GM19324 (cell line): Measurements from ENCODE around the gene PDHX.
A peak's percentile ranks its signal among the peaks of the same experiment; 100 is the strongest.
"Not testable (repeated sequence)": the region's sequence is repeated elsewhere in the genome, so short reads cannot be mapped to it uniquely, and the experiment has no call there.

ENCODE experiments used
- ATAC-seq: cut with Tn5 transposase; IDR thresholded peaks from one replicate; pipeline ENCODE4 v1.9.1; 2021; ENCODE audit warnings: mild to moderate bottlenecking, moderate library complexity; ENCODE audit not compliant: unreplicated experiment, low FRiP score

PDHX gene

GRCh38 chr11:35012467-35013191 lies 96.2 kb downstream of the PDHX start:
- no peak for ATAC-seq

GRCh38 chr11:35013514-35014233 lies 97.3 kb downstream of the PDHX start:
- peak; percentile 54 for ATAC-seq

GRCh38 chr11:35014346-35014745 lies 97.9 kb downstream of the PDHX start:
- ATAC-seq, result no peak

- no peak for ATAC-seq
Measured at GRCh38 chr11:35015621-35016387, 99.4 kb downstream of the PDHX start.

- ATAC-seq, result no peak
Measured at GRCh38 chr11:35016916-35017315, 100.5 kb downstream of the PDHX start.

- no peak for ATAC-seq
Measured at GRCh38 chr11:35017528-35018342, 101.3 kb downstream of the PDHX start.

GRCh38 chr11:35021589-35021988 lies 105.2 kb downstream of the PDHX start:
- no peak for ATAC-seq

- ATAC-seq, result not testable (repeated sequence)
Measured at GRCh38 chr11:35023940-35024339, 107.5 kb downstream of the PDHX start.

GRCh38 chr11:35028007-35028406 lies 111.6 kb downstream of the PDHX start:
- ATAC-seq, result not testable (repeated sequence)

GRCh38 chr11:35029979-35030682 lies 113.7 kb downstream of the PDHX start:
- no peak for ATAC-seq

GRCh38 chr11:35030716-35031213 lies 114.3 kb downstream of the PDHX start:
- no peak for ATAC-seq

GRCh38 chr11:35031346-35031745 lies 114.9 kb downstream of the PDHX start:
- ATAC-seq, result no peak

GRCh38 chr11:35031867-35032266 lies 115.4 kb downstream of the PDHX start:
- ATAC-seq, result no peak

- no peak for ATAC-seq
Measured at GRCh38 chr11:35033011-35033410, 116.6 kb downstream of the PDHX start.

- ATAC-seq, result no peak
Measured at GRCh38 chr11:35034401-35034800, 118.0 kb downstream of the PDHX start.

GRCh38 chr11:35035894-35036408 lies 119.5 kb downstream of the PDHX start:
- no peak for ATAC-seq

GRCh38 chr11:35036639-35037038 lies 120.2 kb downstream of the PDHX start:
- ATAC-seq, result no peak

- ATAC-seq, result no peak
Measured at GRCh38 chr11:35038211-35038928, 122.0 kb downstream of the PDHX start.

GRCh38 chr11:35039076-35039475 lies 122.7 kb downstream of the PDHX start:
- ATAC-seq, result no peak
